Anterior cingulate cortex (tissue), 58 donors: ENCODE results near the gene CHRM5.

ENCODE experiments used
- DNase-seq, 58 donors: peaks; one replicate each; lab custom pipeline; 2025; lab: John Stamatoyannopoulos, UW

Gene CHRM5

DNA sequence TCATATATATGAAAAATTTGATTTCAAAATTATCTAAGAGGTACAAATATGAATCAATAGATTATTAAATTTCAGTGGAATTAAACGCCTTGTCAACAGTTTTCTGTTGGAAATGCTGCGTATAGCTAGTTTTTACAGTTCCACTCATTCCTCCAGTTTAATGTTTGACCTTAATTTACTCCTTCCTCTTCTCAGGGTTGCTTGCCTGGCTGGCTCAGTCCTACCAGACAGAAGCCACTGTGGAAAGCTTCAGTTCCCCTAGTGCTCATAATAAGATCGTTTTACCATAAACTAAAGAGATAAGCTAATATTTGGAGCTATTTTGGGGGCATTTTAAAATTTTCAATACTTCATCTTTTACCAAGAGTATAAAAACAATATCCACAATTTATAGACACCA lies 110.6 kb downstream of the CHRM5 start:
- DNase-seq: no peak

DNA sequence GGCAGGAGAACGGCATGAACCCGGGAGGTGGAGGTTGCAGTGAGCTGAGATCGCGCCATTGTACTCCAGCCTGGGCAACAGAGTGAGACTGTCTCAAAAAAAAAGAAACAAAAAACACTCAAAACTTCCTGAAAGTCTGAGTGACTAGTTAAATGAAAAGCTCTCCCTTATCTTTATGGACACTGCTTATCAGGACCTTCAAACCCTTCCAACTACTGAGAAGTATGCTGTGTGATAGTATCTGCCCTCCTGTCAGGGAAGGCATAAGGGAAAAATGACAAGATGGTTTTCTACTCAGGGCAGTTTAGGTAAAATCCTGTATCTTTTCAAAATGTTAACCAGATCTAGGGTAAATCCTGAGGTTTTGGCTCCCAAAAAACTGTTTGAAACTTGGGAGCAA lies 111.6 kb downstream of the CHRM5 start:
- DNase-seq: no peak

DNA sequence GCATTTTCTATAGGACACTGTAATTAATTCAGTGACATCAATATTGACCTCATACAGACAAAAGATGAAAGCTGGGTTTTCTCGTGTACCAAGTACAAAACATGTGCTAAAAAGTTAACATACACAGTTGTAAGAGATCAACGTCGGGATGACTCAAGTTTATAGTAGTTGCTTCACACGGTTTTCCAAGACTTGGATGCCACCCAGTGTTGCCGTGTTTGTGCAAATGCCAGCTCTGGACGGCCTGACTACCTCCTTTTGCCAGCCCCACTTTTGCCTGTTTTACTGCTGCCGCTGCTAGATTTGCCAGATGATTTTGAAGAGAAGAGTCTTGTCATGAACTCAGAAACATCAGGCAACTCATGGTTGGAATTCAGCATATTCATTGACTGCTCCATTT lies 115.8 kb downstream of the CHRM5 start:
- peak in 25 of 58 donors; percentile 1 to 31 (median 12) for DNase-seq

DNA sequence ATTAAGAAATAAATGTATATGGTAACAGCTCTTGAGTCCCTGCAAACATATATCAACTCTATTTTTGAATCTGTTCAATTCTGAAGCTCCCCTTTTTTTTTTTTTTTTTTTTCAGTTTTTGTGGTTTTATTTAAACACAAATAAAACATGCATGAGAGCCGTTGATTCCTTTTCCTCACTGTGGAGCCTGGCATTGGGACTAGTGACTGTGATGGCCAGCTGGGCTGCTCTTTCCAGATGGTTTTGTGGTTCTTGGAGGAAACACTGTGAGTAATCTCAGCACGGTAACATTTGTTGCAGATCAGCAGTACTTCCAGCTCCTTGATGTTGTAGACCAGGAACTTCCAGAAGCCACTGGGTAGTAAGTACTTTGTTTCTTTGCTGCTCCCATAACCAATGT lies 117.4 kb downstream of the CHRM5 start:
- peak in 7 of 58 donors; percentile 2 to 17 (median 4) for DNase-seq

DNA sequence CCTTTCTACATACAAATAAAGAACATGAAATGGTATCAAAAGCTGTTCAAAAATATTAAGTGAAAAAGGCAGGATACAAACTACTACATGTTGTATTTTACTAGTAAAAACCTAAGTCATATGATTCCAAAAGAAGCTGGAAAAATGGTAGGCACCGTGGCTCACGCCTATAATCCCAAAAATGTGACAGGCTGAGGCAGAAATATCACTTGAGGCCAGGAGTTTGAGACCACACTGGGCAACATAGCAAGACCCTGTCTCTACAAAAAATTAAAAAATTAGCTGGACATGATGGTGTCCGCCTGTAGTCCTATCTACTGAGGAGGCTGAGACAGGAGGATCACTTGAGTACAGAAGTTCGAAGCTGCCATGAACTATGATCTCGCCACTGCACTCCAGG lies 131.6 kb downstream of the CHRM5 start:
- no peak for DNase-seq

DNA sequence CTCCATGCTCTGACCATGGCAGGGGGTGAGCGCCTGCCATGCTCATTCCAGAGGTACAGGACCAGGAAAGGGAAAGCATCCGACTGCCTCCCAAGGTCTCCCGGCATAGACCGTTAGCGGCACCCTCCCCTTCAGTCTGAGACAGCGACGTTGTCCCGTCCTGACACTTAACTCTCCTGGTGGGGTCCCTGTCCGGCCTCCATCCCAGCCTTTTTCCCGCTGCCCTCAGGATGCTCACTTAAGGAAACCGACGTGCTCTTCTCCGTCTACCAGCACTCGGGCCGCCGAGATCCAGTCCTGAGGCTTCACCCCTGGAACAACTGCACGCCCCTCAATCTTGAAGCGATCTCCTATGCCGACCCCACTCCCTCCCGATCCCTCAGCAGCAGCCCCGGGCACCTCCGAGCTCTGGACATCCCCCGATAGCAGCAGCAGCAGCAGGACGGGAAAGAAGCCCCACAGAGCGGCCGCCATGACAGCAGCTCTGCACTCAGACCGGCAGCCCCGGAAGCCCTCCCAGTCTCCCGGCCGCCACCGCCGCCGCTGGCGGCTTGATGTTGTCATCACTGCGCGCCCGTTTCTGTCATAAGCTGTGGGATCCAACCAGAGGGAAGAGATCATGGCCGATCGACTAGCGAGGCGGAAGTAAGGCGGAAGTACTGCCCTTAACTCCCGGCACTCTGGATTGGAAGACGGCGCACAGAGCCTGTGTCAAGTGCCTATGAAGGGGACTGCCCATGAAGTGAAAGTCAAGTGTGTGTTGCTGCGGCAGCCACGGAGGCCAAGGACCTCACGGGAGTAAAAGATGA lies 133.3 kb downstream of the CHRM5 start, which contains the start of the genes EMC7 and PGBD4:
TSS of gene EMC7 (minus strand) at position 497 of the 809 bp plus-strand sequence. CDS start at position 474, 23 bp downstream.
TSS of gene PGBD4 (plus strand) at position 718 of the 809 bp plus-strand sequence. CDS start 449 bp downstream, outside the sequence.
- DNase-seq: peak; percentile 83 to 99 (median 97)

DNA sequence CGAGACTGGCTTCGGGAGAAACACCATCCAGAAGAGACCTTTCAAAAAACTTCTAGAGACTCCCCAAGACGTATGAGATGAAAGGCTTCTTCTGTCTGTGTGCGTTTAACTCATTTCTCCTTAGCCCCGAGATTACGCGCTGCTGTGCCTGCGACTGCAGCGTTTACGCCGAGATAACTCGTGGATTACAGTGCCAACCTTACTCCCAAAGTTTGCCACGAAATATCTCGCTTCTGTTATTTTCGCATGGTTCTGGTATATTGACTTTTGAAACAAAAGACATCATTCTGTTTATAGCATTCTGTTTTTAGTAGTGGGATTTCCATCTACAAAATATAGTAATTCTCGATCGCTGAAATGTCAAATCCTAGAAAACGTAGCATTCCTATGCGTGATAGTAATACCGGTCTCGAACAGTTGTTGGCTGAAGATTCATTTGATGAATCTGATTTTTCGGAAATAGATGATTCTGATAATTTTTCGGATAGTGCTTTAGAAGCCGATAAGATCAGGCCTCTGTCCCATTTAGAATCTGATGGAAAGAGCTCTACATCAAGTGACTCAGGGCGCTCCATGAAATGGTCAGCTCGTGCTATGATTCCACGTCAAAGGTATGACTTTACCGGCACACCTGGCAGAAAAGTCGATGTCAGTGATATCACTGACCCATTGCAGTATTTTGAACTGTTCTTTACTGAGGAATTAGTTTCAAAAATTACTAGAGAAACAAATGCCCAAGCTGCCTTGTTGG lies 134.1 kb downstream of the CHRM5 start:
- DNase-seq: peak in 1 of 58 donors; percentile 50

DNA sequence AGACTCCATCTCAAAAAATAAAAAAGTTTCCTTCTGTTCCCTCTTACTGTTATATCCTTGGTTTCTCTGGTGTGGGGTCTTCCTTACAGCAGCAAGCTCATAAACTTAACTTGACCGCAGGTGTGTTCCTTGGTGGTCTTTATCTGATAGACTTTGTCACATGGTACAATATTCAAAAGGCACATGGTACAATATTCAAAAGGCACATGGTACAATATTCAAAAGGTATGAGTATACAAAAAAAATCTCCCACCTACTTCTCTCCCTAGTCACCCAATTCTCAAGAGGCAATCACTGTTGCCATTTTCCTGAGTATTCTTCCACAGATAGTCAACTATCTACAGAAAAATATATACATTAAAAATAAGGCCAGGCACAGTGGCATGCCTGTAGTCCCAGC lies 138.1 kb downstream of the CHRM5 start:
- DNase-seq: no peak

DNA sequence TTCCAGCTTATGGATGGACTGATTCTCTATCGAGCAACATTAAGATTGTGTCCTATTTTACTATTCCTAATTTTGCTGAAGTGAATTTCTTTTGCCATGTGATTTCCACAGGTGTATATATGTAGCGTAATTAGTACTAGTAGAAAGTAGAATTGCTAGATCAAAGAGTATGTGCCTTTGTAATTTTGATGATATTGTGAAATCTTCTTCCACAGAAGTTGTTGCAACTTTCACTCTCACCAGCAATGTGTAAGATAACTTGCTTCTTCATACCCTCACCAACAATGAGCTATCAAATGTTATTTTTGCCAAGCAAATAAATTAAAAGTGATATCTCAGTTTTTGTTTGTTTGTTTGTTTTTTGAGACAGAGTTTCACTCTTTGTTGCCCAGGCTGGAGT lies 139.0 kb downstream of the CHRM5 start:
- no peak for DNase-seq

DNA sequence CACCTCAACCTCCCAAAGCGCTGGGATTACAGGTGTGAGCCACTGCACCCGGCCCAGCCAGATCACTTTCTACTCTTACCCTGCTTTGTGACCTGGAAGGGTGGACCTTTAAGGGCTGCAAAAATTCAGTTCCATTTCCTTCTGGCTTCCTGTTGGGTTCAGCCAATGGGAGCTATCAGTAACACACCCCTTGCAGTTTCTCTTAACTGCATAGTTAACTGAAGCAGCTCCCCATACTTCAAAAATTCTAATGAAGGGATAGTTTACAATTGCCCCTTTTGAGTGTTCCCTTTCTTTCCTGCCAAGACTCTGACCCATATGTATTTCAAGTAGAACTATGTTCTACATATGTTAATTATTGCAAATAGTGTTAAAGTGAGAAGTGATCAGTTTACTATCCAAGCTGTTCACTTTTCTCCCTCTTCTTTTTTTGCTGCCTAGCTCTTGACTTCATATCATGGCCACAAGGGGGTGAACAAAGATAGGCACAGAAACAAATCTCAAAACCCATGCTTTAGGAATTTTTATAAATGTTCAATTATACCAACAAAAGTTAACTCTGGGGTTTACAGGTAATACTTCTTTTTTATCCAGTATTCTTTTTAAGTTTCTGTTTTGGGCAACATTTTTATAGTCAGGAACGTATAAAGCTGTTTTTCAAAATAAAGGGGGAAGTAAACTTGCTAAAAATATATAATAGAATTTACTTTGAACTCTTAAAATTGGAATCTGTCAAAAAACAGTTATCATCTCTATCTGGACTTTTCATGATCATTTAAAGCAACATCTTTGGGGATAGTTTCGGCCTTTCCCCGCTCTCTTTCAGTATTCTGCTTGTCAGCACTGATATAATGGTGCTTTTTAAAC lies 141.7 kb downstream of the CHRM5 start:
- peak in 1 of 58 donors; percentile 4 for DNase-seq

DNA sequence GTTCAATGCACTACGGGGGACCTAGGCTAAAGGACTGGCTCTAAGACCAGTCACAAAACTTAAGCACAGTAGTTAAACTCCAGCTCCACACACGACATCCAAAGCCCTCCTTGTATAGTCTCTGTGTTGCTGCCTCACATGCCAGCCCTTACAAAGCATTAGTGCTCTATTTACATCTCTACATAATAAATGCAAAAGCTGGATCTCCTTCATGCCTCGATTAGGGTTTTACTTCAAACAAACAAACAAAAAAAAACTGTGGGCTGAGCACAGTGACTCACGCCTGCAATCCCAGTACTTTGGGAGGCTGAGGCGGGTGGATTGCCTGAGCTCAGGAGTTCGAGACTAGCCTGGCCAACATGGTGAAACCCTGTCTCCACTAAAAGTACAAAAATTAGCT lies 143.2 kb downstream of the CHRM5 start:
- DNase-seq: no peak

DNA sequence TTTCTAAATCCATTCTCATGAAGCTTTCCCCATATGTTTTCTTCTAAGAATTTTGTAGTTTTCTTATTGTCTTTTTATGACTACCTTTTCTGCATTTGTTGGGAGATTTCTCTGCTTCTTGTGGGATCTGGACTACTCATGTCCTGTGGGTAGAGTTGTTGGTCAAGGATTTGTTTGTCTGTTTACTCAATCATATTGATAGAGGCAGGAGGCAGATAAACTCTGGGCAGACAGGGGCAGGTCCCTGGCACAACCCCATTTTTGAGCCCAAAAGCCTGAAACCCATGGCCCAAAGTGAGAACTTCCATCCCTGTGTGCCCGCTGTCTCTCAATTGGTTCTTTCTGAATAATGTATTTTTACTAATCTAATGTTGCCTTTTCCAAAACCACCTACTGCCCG lies 145.9 kb downstream of the CHRM5 start:
- no peak for DNase-seq

DNA sequence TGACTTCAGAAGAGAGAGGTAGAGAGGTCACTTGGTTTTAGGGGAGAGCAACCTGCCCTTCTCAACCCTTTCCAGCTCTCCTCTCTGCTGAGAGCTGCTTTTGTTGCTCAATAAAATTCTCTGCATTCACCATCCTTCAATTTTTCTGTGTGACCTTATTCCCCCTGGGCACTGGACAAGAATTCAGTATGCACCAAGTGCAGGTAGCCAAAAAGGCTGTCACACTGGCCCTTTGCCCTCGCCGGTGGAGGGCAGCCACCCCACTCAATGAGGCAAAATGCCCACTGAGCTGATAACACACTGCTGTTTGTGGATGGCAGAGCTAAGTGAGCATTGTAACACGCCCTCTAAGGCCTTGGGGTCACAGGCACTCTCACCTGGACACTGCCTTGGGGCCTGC lies 146.4 kb downstream of the CHRM5 start:
- DNase-seq: no peak

DNA sequence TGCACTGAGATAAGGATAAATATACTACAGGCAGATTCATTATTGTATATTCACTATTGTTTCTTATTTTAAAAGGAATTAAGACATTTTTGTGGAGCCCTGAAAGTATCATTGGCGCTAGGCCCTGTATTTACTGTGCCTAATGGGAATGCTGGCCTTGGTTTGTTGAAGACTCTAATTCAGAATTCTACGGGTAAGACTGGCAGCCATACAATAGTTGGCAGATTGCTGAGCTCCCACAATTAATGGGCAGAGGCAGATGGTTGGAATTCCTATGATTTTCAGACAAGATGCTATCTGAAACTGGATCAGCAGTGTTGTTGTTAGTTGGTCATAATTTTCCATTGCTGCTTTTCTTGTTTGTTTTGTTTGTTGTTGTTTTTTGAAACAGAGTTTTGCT lies 148.3 kb downstream of the CHRM5 start:
- peak in 1 of 58 donors; percentile 9 for DNase-seq
